T-helper 17 cell (primary cell): ENCODE results near the gene LPP. TPM values are rescaled to one million over a fixed set of nuclear protein-coding genes. Genes with fewer than 3 reads are reported as not detected.
A peak's percentile ranks its signal among the peaks of the same experiment; 100 is the strongest.

Experiments
- ATAC-seq: fragments of 150-1000 bp; cut with Tn5 transposase; 2 replicates; pipeline ENCODE4 v1.10.0; 2021; ENCODE audit warnings: mild to moderate bottlenecking, moderate library complexity
- DNase-seq, 3 donors: peaks; one replicate each; pipeline versions ENCODE4 v3.0.0 to v3.0.0-alpha.2; 2020 to 2021
- H3K9me3 ChIP-seq: one replicate; pipeline ENCODE4 v1.7.0; 2013; ENCODE audit warnings: low read length, mild to moderate bottlenecking; ENCODE audit not compliant: control insufficient read depth, poor library complexity, severe bottlenecking
- H3K27ac Mint-ChIP-seq: one replicate; pipeline ENCODE4 v1.8.0; 2022; ENCODE audit warnings: mild to moderate bottlenecking, moderate library complexity, mixed read lengths
- H3K27me3 Mint-ChIP-seq: one replicate; pipeline ENCODE4 v1.8.0; 2022; ENCODE audit warnings: mixed read lengths
- H3K36me3 Mint-ChIP-seq: one replicate; pipeline ENCODE4 v1.8.0; 2022; ENCODE audit warnings: low read depth, mixed read lengths
- H3K4me1 Mint-ChIP-seq: one replicate; pipeline ENCODE4 v1.8.0; 2022; ENCODE audit warnings: mild to moderate bottlenecking, mixed read lengths
- H3K4me3 Mint-ChIP-seq: one replicate; pipeline ENCODE4 v1.8.0; 2022; ENCODE audit warnings: mild to moderate bottlenecking, moderate library complexity, mixed read lengths
- total RNA-seq, 4 donors: library from RNA in 2 of 4; stranded (reverse) in 2 of 4; gene quantifications; one replicate each; pipeline ENCODE4 v1.2.3 and lab custom pipeline; 2022 to 2026

The LPP gene
- total RNA-seq, 2 donors from 2014 or later, result 81.0 to 94.2 TPM

DNA sequence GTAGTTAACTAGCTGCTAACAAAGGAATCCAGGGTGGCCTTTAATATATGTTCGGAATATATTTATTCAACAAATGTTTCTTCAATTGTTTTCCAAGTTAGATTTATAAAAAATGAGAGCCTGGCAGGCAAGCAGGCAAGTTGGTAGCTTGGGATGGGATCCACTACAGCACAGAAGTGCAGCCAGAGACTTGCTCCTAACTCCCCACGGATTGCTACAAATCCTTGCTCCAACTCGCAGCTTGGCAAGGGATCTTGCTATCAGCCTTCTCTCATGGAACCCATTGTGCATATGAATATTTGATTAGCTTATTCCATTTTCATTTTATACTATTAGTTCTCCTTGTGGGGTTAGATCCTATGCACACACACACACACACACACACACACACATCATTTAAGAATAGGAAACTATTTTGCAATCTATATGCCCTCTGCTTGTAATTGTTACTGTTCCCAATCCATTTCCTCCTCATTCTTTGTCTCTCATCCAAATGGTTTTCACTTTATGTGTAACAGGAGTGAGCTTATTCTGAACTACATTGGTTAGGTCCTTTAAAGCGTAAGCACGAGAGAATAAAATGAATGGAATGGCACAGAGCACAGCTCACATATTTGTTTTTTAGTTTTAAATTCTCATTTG lies 505.6 kb downstream of the LPP start:
- no peak overlapping the region for H3K27ac Mint-ChIP-seq

GRCh38 chr3:188660415-188660814 lies 506.5 kb downstream of the LPP start:
- no peaks in the 10 kb centered on the region for H3K27me3 Mint-ChIP-seq
- DNase-seq (no peak), ATAC-seq (no peak)
- no peak overlapping the region for H3K4me3 Mint-ChIP-seq
- no peaks in the 10 kb centered on the region for H3K36me3 Mint-ChIP-seq
- no peaks in the 10 kb centered on the region for H3K9me3 ChIP-seq
- no peak overlapping the region for H3K27ac Mint-ChIP-seq
- peaks cover 12% of the 10 kb centered on the region for H3K4me1 Mint-ChIP-seq

More for the DNA sequence above, 505.6 kb downstream of the LPP start:
- no peak overlapping the region for H3K4me3 Mint-ChIP-seq
- no peak for ATAC-seq
- no peak for DNase-seq
- H3K27me3 Mint-ChIP-seq, result no peaks in the 10 kb centered on the region
- H3K9me3 ChIP-seq, result no peaks in the 10 kb centered on the region
- H3K36me3 Mint-ChIP-seq, result no peaks in the 10 kb centered on the region
- peaks cover 14% of the 10 kb centered on the region for H3K4me1 Mint-ChIP-seq

DNA sequence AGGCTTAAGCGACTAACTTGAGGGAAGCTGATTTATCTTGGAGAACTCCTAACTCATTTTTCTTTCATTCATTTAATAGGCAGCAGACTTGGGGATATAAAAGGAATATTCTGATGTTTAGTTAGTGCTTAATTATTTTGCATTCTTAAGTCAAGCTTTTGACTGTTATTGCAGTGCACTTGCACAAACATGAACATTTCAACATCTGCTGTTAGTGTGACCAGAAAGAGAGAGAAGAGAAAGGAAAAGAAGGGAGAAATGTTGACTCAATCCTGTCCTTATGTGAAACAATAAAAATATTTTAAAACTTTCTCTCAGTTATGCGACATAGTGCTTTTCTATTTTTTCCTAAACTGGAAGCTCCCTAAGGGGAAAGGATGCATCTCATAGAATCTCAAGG lies 507.8 kb downstream of the LPP start:
- Mint-ChIP-seq H3K36me3 (no peaks in the 10 kb centered on the region), H3K27me3 (no peaks in the 10 kb centered on the region), H3K27ac (no peak overlapping the region), H3K4me1 (peaks cover 12% of the 10 kb centered on the region), H3K4me3 (no peak overlapping the region)
- no peak for DNase-seq
- no peaks in the 10 kb centered on the region for H3K9me3 ChIP-seq
- ATAC-seq, result no peak

DNA sequence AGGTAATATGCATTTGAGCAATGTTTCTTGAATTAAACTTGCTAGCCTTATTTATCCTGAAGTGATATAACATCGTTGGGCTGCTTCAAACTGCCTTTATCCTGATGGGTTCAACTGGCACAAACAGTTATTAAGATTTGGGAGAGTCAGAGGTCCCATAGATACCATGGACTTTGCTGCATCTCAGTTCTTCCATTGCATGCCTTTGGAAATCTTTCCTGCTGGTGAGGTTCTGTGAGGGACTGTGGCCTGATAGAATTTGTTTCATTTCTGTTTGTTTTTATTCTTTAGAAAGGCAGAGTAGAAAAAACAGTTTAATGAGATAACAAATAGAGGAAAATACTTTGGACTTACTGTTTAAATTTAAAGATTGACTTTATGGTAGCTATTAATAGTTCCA lies 508.3 kb downstream of the LPP start:
- no peak overlapping the region for H3K27ac Mint-ChIP-seq
- ATAC-seq, result no peak
- no peaks in the 10 kb centered on the region for H3K27me3 Mint-ChIP-seq
- peaks cover 12% of the 10 kb centered on the region for H3K4me1 Mint-ChIP-seq
- DNase-seq, result no peak
- no peak overlapping the region for H3K4me3 Mint-ChIP-seq
- H3K36me3 Mint-ChIP-seq, result no peaks in the 10 kb centered on the region
- H3K9me3 ChIP-seq, result no peaks in the 10 kb centered on the region

DNA sequence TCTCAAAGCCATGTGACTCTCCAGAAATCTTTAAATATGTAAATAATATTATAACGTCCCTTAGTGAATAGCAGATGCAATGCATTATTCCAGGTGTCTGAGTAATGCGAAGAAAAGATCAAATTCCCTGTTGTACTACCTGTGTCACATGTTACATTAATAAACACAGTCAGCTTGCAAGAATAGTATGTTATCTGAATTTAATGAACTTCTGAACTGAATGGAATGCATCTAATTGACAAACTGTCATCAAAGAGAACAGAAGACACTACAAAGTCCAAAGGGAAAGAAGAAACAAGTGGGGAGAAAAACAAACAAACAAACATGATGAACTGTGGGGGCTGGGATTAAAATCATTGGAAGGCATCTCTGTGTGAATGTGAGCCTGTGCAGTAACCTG lies 508.8 kb downstream of the LPP start:
- H3K9me3 ChIP-seq, result no peaks in the 10 kb centered on the region
- ATAC-seq (no peak), DNase-seq (no peak)
- no peak overlapping the region for H3K27ac Mint-ChIP-seq
- H3K36me3 Mint-ChIP-seq, result no peaks in the 10 kb centered on the region
- no peaks in the 10 kb centered on the region for H3K27me3 Mint-ChIP-seq
- peaks cover 12% of the 10 kb centered on the region for H3K4me1 Mint-ChIP-seq
- no peak overlapping the region for H3K4me3 Mint-ChIP-seq

DNA sequence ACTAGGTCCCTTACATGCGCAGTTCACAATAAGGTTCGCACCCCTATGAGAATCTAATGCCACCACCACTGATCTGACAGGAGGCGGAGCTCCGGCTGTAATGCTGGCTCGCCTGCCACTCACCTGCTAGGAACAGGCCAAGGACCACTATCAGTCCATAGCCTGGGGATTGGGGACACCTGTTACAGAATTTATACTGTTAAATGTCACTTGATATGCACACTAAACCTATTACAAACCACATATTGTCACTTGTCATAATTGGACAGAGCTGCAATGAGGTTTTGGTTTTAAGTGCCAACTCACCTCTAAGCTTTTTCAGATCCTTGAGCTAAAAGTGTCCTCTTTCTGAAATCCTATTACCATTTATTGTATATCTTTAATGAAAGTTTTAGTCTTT lies 509.9 kb downstream of the LPP start:
- Mint-ChIP-seq H3K36me3 (no peaks in the 10 kb centered on the region), H3K27me3 (no peaks in the 10 kb centered on the region), H3K4me3 (no peak overlapping the region), H3K4me1 (peaks cover 10% of the 10 kb centered on the region), H3K27ac (no peak overlapping the region)
- ATAC-seq (no peak), DNase-seq (no peak)
- no peaks in the 10 kb centered on the region for H3K9me3 ChIP-seq

DNA sequence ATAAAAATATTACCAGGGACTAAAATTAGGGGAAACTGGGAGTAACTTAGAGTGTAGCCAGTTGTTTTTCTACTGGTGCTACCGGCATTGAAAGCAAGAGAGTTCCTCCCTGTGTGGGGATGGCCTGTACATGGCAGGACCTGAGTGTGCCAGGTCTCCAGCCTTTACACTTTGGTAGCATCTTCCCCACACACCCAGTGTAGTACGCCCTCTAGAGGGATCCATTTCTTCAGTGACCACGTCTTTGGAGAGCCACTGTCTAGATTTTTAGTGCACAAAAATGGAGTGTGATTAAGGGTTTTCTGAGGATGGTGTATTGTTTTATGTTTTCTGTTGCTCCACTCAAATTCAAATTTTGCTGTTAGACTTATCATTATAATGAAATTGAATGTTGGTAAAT lies 510.8 kb downstream of the LPP start:
- no peak for ATAC-seq
- H3K9me3 ChIP-seq, result no peaks in the 10 kb centered on the region
- Mint-ChIP-seq H3K4me1 (peaks cover 9% of the 10 kb centered on the region), H3K27me3 (no peaks in the 10 kb centered on the region), H3K27ac (no peak overlapping the region), H3K4me3 (no peak overlapping the region), H3K36me3 (no peaks in the 10 kb centered on the region)
- DNase-seq, result no peak

- H3K4me1 Mint-ChIP-seq, result peaks cover 16% of the 10 kb centered on the region
- DNase-seq (no peak), ATAC-seq (no peak)
- H3K9me3 ChIP-seq, result no peaks in the 10 kb centered on the region
- no peak overlapping the region for H3K4me3 Mint-ChIP-seq
- no peaks in the 10 kb centered on the region for H3K27me3 Mint-ChIP-seq
- no peak overlapping the region for H3K27ac Mint-ChIP-seq
- H3K36me3 Mint-ChIP-seq, result no peaks in the 10 kb centered on the region
Observed at GRCh38 chr3:188667926-188668325, 514.0 kb downstream of the LPP start.

- DNase-seq, result no peak
- no peaks in the 10 kb centered on the region for H3K9me3 ChIP-seq
- Mint-ChIP-seq H3K4me1 (peaks cover 12% of the 10 kb centered on the region), H3K27me3 (no peaks in the 10 kb centered on the region), H3K27ac (no peak overlapping the region), H3K4me3 (no peak overlapping the region), H3K36me3 (peaks cover 2% of the 10 kb centered on the region)
- no peak for ATAC-seq
Observed at GRCh38 chr3:188670446-188670845, 516.5 kb downstream of the LPP start.

GRCh38 chr3:188671971-188672370 lies 518.0 kb downstream of the LPP start:
- ATAC-seq, result no peak
- peaks cover 12% of the 10 kb centered on the region for H3K4me1 Mint-ChIP-seq
- H3K9me3 ChIP-seq, result no peaks in the 10 kb centered on the region
- peak overlapping the region; percentile 41 for H3K27ac Mint-ChIP-seq
- H3K36me3 Mint-ChIP-seq, result peaks cover 2% of the 10 kb centered on the region
- DNase-seq, result no peak
- H3K4me3 Mint-ChIP-seq, result peak overlapping the region; percentile 49
- H3K27me3 Mint-ChIP-seq, result no peaks in the 10 kb centered on the region

GRCh38 chr3:188672840-188673239 lies 518.9 kb downstream of the LPP start:
- no peaks in the 10 kb centered on the region for H3K27me3 Mint-ChIP-seq
- DNase-seq (no peak), ATAC-seq (no peak)
- no peak overlapping the region for H3K27ac Mint-ChIP-seq
- peaks cover 2% of the 10 kb centered on the region for H3K36me3 Mint-ChIP-seq
- peaks cover 15% of the 10 kb centered on the region for H3K4me1 Mint-ChIP-seq
- H3K9me3 ChIP-seq, result no peaks in the 10 kb centered on the region
- H3K4me3 Mint-ChIP-seq, result no peak overlapping the region

- no peak for DNase-seq
- H3K9me3 ChIP-seq, result no peaks in the 10 kb centered on the region
- H3K36me3 Mint-ChIP-seq, result peaks cover 2% of the 10 kb centered on the region
- H3K4me3 Mint-ChIP-seq, result no peak overlapping the region
- no peaks in the 10 kb centered on the region for H3K27me3 Mint-ChIP-seq
- no peak for ATAC-seq
- H3K4me1 Mint-ChIP-seq, result peaks cover 15% of the 10 kb centered on the region
- no peak overlapping the region for H3K27ac Mint-ChIP-seq
Observed at GRCh38 chr3:188673646-188674186, 519.8 kb downstream of the LPP start.

DNA sequence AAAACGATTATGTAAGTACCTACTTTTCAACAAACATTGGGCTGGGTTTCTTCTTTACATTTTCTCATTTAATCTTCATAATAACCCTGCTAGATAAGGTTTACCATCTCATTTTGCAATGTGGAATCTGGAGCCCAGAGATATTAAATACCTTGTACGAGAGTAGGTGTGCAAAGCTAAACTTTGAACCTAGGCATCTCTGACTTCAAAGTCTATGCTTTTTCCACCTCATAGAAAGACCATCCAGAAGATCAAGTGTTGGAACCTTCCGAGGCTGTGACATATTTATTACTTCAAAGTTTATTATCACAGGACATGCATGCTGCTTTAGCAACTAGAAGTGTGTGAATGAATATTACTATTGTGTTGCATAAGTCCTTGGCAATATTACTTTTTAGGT lies 520.6 kb downstream of the LPP start:
- Mint-ChIP-seq H3K4me1 (peaks cover 17% of the 10 kb centered on the region), H3K36me3 (peaks cover 2% of the 10 kb centered on the region), H3K27ac (no peak overlapping the region), H3K27me3 (no peaks in the 10 kb centered on the region), H3K4me3 (no peak overlapping the region)
- DNase-seq (no peak), ATAC-seq (no peak)
- H3K9me3 ChIP-seq, result no peaks in the 10 kb centered on the region

DNA sequence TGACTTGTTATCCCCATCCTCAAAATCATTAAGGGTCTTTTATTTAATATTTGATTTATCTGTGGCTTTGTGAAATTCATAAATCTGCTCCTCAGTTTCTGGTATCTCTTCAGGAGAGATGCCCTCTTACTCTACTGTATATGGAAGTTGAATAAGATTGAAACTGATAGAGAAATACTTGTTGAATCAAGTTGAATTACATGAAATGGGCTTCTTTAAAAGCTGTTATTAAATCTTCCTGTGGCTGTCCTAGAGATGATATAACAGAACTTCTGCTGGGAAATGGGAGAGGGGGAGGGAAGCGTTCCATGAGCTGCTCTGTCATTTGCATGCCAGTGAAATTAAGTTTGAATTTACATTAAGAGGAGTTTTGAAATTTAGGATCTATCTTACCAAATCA lies 523.4 kb downstream of the LPP start:
- no peak for DNase-seq

More for the DNA sequence above, 523.4 kb downstream of the LPP start:
- H3K9me3 ChIP-seq, result no peaks in the 10 kb centered on the region
- Mint-ChIP-seq H3K36me3 (peaks cover 9% of the 10 kb centered on the region), H3K27ac (no peak overlapping the region), H3K27me3 (no peaks in the 10 kb centered on the region), H3K4me3 (no peak overlapping the region), H3K4me1 (peaks cover 16% of the 10 kb centered on the region)
- no peak for ATAC-seq
